GM19468 (cell line): ENCODE measurements around the gene SRPK1.

Experiments
- ATAC-seq: cut with Tn5 transposase; IDR thresholded peaks from one replicate; pipeline ENCODE4 v1.9.1; 2021; ENCODE audit warnings: mild to moderate bottlenecking, moderate library complexity, moderate number of reproducible peaks; ENCODE audit not compliant: unreplicated experiment; ENCODE audit errors: extremely low read depth

The SRPK1 gene

GRCh38 chr6:35905141-35905785, 15.6 kb downstream of the SRPK1 start:
- ATAC-seq: no peak

- ATAC-seq: no peak
Measured at GRCh38 chr6:35903679-35904078, 17.2 kb downstream of the SRPK1 start.

DNA sequence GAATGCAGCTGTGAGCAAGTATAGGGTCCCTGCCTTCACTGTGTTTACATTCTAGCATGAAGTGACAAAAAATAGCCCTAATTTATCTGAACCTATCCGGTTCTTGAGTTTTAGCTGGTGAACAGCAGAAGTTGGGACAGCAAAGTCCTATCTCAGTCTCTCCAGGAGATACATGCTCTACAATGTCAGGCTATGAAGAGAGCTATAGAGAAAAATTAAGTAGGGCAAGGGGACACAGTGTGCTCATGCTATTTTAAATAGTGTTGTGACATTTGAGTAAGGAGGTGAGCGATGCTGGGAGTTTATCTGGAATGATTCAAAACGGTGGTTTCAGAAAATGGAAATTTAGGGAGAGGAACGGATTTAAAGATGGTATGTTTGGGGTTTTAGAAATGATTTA, 20.4 kb downstream of the SRPK1 start:
- ATAC-seq: no peak

DNA sequence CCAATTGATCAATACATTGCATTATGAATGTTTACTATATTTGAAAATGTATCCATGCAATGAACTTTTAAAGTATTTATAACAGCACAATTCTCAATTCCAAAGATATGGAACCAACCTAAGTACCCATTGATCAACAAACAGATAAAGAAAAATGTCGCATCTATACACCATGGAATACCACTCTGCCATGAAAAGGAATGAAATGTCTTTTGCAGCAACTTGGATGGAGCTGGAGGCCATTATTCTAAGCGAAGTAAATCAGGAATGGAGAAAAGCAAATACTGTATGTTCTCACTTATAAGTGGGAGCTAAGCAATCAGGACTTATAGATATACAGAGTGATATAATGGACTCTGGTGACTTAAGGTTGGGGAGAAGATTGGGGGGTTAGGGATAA, 22.9 kb downstream of the SRPK1 start:
- no peak for ATAC-seq

GRCh38 chr6:35897486-35897885, 23.4 kb downstream of the SRPK1 start:
- ATAC-seq: no peak

DNA sequence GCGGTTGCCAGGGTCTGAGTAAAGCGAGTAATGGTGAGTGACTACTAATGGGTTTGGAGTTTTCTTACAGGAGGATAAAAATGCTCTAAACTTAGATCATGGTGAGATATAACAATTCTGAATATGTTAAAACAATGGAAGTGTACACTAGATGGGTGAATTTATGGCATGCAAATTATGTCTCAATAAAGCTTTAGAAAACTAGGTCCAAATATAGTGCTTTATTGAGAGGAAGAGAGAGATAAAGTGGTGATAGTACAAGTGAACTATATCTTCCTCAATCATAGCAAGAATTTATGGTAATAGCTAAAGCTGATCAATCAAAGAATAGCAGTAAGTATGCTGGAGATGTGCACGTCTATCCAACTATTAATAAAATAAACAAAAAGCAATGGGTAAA, 23.9 kb downstream of the SRPK1 start:
- no peak for ATAC-seq

- ATAC-seq: no peak
Measured at GRCh38 chr6:35896228-35896627, 24.7 kb downstream of the SRPK1 start.

DNA sequence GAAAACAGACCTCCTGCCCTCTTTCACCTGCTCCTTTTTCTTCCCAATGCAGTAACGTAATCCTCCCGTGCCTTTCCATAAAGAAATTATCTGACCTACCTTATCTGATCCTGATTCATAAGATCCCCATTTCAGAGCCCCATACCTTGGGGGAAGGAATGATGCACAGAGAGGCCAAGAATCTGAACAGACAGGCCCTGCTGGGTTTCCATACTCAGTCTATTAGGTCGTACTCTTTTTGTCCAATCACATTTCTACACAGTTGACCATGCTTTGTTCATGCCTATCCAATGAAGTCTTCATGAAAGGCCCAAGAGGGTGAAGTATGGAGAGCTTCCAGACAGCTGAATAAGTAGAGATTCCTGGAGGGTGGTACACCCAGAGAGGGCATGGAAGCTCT, 25.3 kb downstream of the SRPK1 start:
- ATAC-seq: no peak

GRCh38 chr6:35894776-35895175, 26.1 kb downstream of the SRPK1 start:
- ATAC-seq: no peak

DNA sequence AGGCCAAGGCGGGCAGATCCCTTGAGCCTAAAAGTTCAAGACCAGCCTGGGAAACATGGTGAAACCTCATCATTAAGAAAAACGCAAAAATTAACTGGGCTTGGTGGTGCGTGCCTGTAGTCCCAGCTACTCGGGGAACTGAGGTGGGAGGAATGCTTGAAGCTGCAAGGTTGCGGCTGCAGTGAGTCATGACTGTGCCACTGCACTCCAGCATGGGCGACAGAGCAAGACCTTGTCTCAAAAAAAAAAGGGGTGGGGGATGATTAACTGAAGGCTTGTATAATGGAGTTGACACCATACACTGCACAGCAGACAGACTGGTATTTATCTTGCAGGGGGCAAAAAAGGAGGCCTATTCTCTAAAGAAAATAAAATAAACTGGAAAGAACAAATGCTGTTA, 27.7 kb downstream of the SRPK1 start:
- ATAC-seq: no peak

GRCh38 chr6:35892482-35892881, 28.4 kb downstream of the SRPK1 start:
- no peak for ATAC-seq

DNA sequence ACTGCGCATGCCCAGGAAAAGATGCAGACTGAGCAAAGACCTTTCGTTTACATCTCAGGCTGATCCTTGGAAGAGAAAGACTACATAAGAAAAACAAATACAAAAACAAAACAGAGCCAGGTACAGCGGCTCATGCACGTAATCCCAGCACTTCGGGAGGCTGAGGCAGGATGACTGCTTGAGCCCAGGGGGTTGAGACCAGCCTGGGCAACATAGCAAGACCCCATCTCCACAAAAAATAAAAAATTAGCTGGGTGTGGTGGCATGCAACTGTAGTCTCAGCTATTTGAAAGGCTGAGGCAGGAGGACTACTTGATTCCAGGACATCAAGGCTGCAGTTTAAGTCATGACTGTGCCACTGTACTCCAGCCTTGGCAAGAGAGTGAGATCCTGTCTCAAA, 41.7 kb downstream of the SRPK1 start:
- no peak for ATAC-seq

DNA sequence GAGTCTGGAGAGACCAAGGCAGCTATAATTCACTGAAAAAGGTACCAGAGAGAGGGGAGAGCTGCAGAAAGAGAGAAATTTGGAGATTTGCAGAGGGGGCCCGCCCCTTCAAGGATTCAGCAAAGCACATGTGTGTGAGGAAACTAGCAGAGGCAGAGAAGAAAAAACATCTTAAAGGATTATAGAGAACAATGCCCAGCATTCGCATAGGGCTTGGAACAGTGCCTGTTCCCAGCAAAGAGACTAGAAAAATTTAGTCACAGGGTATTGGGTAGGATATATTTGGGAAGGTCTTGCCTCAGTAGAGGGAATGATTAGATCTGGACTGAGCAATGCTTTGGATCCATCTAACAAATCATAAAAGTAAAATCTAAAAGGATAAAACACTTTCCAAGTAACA, 44.0 kb downstream of the SRPK1 start:
- ATAC-seq: no peak

DNA sequence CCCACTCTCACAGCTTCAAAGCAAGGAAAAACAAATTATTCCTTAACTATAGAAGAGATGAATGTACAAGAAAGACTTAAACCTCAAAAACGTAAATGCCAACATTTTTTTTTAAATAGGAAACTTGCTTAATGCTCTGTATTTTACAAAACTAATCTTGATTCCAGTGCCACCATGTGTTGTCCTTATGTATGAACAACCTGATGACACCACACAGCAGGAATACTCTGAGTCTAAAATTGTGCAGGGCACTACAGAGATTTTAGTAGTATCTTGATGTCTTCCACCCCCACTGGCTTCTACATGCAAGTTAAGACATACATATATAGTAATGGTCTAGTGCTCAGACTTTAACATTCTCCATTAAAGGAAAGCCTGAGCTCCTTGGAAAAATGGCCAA, 46.2 kb downstream of the SRPK1 start:
- no peak for ATAC-seq

- ATAC-seq: no peak
Measured at GRCh38 chr6:35859367-35859766, 61.5 kb downstream of the SRPK1 start.

GRCh38 chr6:35857853-35858252, 63.0 kb downstream of the SRPK1 start:
- no peak for ATAC-seq

GRCh38 chr6:35856250-35856649, 64.6 kb downstream of the SRPK1 start:
- ATAC-seq: no peak

- ATAC-seq: no peak
Measured at GRCh38 chr6:35852994-35853393, 67.9 kb downstream of the SRPK1 start.

DNA sequence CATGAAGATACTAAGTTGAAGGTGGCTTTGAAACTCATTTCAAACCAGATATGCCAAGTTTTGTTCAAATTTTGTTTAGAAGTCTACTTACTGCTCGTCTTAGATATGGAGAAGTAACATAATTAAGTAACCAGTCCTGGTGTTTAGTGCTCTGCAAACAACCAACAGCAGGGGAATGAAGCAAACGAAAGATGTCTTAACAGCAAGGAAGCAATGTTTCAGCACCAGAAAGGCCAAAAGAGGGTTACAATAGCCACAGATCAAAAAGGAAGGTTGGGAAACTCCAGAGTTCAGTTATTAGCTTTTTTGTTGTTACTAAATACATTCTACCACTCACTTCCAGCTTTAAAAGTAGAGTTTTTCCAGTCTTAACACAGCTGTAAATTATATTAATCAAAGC, 70.7 kb downstream of the SRPK1 start:
- no peak for ATAC-seq

GRCh38 chr6:35844290-35844689, 76.6 kb downstream of the SRPK1 start:
- no peak for ATAC-seq

DNA sequence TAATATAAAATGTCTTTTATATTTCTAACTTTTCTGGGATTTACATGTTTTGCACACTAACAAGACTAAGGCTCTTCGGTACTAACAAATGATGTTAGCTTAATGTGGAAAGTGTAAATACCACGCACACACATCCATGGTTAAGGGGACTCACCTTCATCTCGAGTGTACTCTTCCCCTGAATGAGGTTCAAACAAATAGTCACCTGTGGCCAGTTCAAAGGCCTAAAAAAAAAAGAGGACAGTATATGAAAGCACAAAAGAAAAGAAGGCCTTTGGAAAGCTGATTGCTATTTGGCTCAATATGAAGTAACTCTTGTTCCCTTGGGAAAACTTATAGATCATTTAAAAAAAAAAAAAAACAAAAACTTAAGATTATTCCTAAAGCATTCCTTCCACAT, 78.5 kb downstream of the SRPK1 start:
- ATAC-seq: no peak

DNA sequence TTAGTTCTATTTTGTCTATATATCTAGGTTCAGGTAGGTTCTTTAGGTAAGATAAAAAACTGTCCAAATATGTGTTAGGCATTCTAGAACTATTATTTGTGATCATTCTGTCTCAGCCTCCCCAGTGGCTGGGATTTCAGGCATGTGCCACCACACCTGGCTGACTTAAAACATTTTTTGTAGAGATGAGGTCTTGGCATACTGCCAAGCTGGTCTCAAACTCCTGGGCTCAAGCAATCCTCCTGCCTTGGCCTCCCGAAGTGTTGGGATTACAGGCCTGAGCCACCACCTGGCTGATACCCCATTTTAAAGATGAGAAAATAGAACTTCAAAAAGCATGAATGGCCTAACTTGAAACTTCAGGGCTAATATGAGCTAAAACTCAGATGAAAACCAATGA, 81.9 kb downstream of the SRPK1 start:
- ATAC-seq: no peak

DNA sequence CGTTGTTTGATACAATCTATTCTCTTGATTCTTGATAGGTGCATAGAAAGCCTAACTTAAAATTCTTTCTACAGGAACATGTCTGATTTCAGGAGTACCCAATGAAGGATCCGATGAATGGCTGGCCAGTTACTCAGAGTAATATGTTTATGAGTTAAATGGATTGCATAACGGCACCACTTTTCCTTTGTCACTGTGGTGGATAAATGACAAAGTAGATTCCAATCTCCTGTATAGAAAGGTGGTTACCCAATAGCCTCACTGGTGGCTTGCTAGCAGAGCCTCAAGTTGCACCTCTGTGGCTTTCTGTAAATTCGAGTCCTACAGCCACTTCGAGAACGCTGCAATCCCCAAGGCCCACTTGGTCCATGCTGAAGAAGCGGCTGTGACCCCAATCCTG, 87.4 kb downstream of the SRPK1 start:
- no peak for ATAC-seq
